IMR-90 (cell line): ENCODE data around the gene RNF34. TPM values are rescaled to one million over a fixed set of nuclear protein-coding genes. Genes with fewer than 3 reads are reported as not detected.

Experiments
- ATAC-seq: fragments of 200-7000 bp; cut with Tn5 transposase; 2 replicates; pipeline ENCODE4 v1.9.1; 2020; ENCODE audit warnings: low read depth, mild to moderate bottlenecking, moderate library complexity
- BruUV-seq: library from RNA; stranded (reverse); fragments of 400-500 nt; replicated peaks from 2 replicates; lab custom pipeline; 2021; lab: Mats Ljungman, UMichigan
- CTCF ChIA-PET: fragments of 300-600 bp; formaldehyde crosslinking; extraction: SDS; loops from one replicate; lab custom pipeline; 2021; ENCODE audit warnings: antibody characterized with exemption; lab: Yijun Ruan, JAX
- POLR2A ChIA-PET: fragments of 300-600 bp; sonication (Branson Sonifier 250); formaldehyde crosslinking; loops from one replicate; lab custom pipeline; 2022; ENCODE audit warnings: antibody characterized with exemption; ENCODE audit not compliant: unreplicated experiment; lab: Charles Lee
- DNase-seq: peaks from one replicate; pipeline ENCODE4 v3.0.0; 2013
- H2AFZ ChIP-seq: replicated peaks from 2 replicates; pipeline ENCODE3; 2013; ENCODE audit warnings: low read length, mild to moderate bottlenecking; ENCODE audit not compliant: poor library complexity
- H2AK5ac ChIP-seq: 2 replicates; pipeline ENCODE4 v1.6.1; 2013; ENCODE audit warnings: low read depth, low read length, inconsistent platforms
- H2AK9ac ChIP-seq: replicated peaks from 2 replicates; pipeline ENCODE3; 2013; ENCODE audit warnings: mild to moderate bottlenecking, low read depth, low read length, moderate library complexity; ENCODE audit not compliant: poor library complexity
- H2BK120ac ChIP-seq: 2 replicates; pipeline ENCODE4 v1.6.1; 2013; ENCODE audit warnings: low read depth, low read length, inconsistent platforms
- H2BK15ac ChIP-seq: 3 replicates; pipeline ENCODE4 v1.6.1; 2013; ENCODE audit warnings: low read depth, low read length, inconsistent platforms
- H2BK20ac ChIP-seq: 2 replicates; pipeline ENCODE4 v1.6.1; 2013; ENCODE audit warnings: low read depth, mild to moderate bottlenecking, inconsistent platforms, low read length, moderate library complexity
- H2BK5ac ChIP-seq: 2 replicates; pipeline ENCODE4 v1.6.1; 2013; ENCODE audit warnings: mild to moderate bottlenecking, low read depth, low read length, inconsistent platforms; ENCODE audit not compliant: poor library complexity, severe bottlenecking
- H3K14ac ChIP-seq: replicated peaks from 2 replicates; pipeline ENCODE4 v1.6.1; 2013; ENCODE audit warnings: low read depth, low read length, inconsistent platforms
- H3K18ac ChIP-seq: 2 replicates; pipeline ENCODE4 v1.6.1; 2013; ENCODE audit warnings: low read depth, low read length, control low read depth
- H3K23ac ChIP-seq: 2 replicates; pipeline ENCODE4 v1.6.1; 2013; ENCODE audit warnings: low read depth, low read length, inconsistent platforms
- H3K27ac ChIP-seq: 2 replicates; pipeline ENCODE4 v1.5.1; 2013; ENCODE audit warnings: mild to moderate bottlenecking, control low read depth, low read length; ENCODE audit not compliant: insufficient read depth
- H3K27me3 ChIP-seq: 2 replicates; pipeline ENCODE4 v1.6.1; 2013; ENCODE audit warnings: low read length; ENCODE audit not compliant: control insufficient read depth, insufficient read depth
- H3K36me3 ChIP-seq: 2 replicates; pipeline ENCODE4 v1.6.1; 2013; ENCODE audit warnings: low read length, mixed read lengths; ENCODE audit not compliant: control insufficient read depth, insufficient read depth
- H3K4ac ChIP-seq: 2 replicates; pipeline ENCODE4 v1.6.1; 2013; ENCODE audit warnings: low read depth, low read length, inconsistent platforms
- H3K4me1 ChIP-seq: 2 replicates; pipeline ENCODE4 v1.6.1; 2013; ENCODE audit warnings: low read length, mixed read lengths; ENCODE audit not compliant: control insufficient read depth, insufficient read depth
- H3K4me2 ChIP-seq: 2 replicates; pipeline ENCODE4 v1.6.1; 2013; ENCODE audit warnings: low read depth, mild to moderate bottlenecking, control low read depth, low read length, moderate library complexity
- H3K4me3 ChIP-seq: 2 replicates; pipeline ENCODE4 v1.5.1; 2013; ENCODE audit warnings: low read depth, mild to moderate bottlenecking, control low read depth, low read length, moderate library complexity; ENCODE audit not compliant: insufficient read depth
- H3K56ac ChIP-seq: 2 replicates; pipeline ENCODE4 v1.6.1; 2013; ENCODE audit warnings: low read length, inconsistent platforms; ENCODE audit not compliant: insufficient read depth; ENCODE audit errors: extremely low read depth
- H3K79me1 ChIP-seq, 2 experiments: 2 replicates each; pipeline ENCODE4 v1.6.1; 2013; ENCODE audit warnings: low read length in 2 of 2, inconsistent platforms in 1 of 2, low read depth in 1 of 2
- H3K9ac ChIP-seq: 2 replicates; pipeline ENCODE4 v1.6.1; 2013; ENCODE audit warnings: low read depth, low read length, control low read depth
- H3K9me1 ChIP-seq: 2 replicates; pipeline ENCODE4 v1.6.1; 2013; ENCODE audit warnings: low read length, inconsistent platforms; ENCODE audit not compliant: insufficient read depth
- H3K9me3 ChIP-seq: 2 replicates; pipeline ENCODE4 v1.6.1; 2013; ENCODE audit warnings: low read length; ENCODE audit not compliant: control insufficient read depth, insufficient read depth
- H4K20me1 ChIP-seq: 2 replicates; pipeline ENCODE4 v1.6.1; 2013; ENCODE audit warnings: low read length, inconsistent platforms; ENCODE audit not compliant: insufficient read depth
- H4K5ac ChIP-seq: 2 replicates; pipeline ENCODE4 v1.6.1; 2013; ENCODE audit warnings: mild to moderate bottlenecking, low read depth, low read length, control low read depth
- H4K8ac ChIP-seq, 2 experiments: 2 replicates each; pipeline ENCODE4 v1.6.1; 2013; ENCODE audit warnings: low read depth in 2 of 2, low read length in 2 of 2, control low read depth in 1 of 2, inconsistent platforms in 1 of 2
- H4K91ac ChIP-seq: 2 replicates; pipeline ENCODE4 v1.6.1; 2013; ENCODE audit warnings: low read depth, low read length, inconsistent platforms; ENCODE audit not compliant: insufficient read depth
- CEBPB ChIP-seq: IDR thresholded peaks from 2 replicates; pipeline ENCODE4 v1.6.1; 2012; ENCODE audit warnings: low read depth, low read length, improper control_type of control experiment
- RFX5 ChIP-seq: IDR thresholded peaks from 2 replicates; pipeline ENCODE4 v1.8.0; 2012; ENCODE audit warnings: low read depth, mild to moderate bottlenecking, low read length, moderate library complexity
- WGBS, 2 experiments: methylation state at CpG; one replicate each; pipeline versions ENCODE4 v1.1.5 to v1.1.7; 2013; ENCODE audit warnings: missing lambda C conversion rate in 2 of 2; ENCODE audit not compliant: insufficient read length in 1 of 2; ENCODE audit errors: extremely low coverage in 2 of 2; 5-methylcytosine and 5-hydroxymethylcytosine counted together
- dilution Hi-C: fragments of 300-500 bp; cut with HindIII; formaldehyde crosslinking; loops from one replicate; pipeline ENCODE4 v1.14.3; 2018; ENCODE audit warnings: low sequenced_read_pairs; ENCODE audit not compliant: unreplicated experiment
- in situ Hi-C: fragments of 300-500 bp; cut with MboI; formaldehyde crosslinking; loops from 3 replicates; pipeline ENCODE4 v1.14.3; 2019; ENCODE audit warnings: low sequenced_read_pairs, inconsistent platforms, mixed read lengths
- intact Hi-C: fragments of 100-400 bp; cut with micrococcal nuclease; formaldehyde crosslinking; loops from 2 replicates; pipeline ENCODE4 v1.10.0; 2022
- polyA plus RNA-seq, 3 experiments: library from polyadenylated mRNA; depleted of rRNA; stranded (reverse); fragments of >200 nt; gene quantifications; 2 replicates each; pipeline ENCODE4 v1.2.3, GENCODE V29; 2012; ENCODE audit warnings: low replicate concordance in 1 of 3
- total RNA-seq: library from RNA; depleted of rRNA; stranded (reverse); fragments of >200 nt; gene quantifications from 2 replicates; pipeline ENCODE4 v1.2.3, GENCODE V29; 2012

Gene RNF34
- total and polyA plus RNA-seq, 2 of the 4 experiments (the other 2 are of a cell fraction), result 33.2 to 69.5 TPM

- Histone ChIP-seq H3K27me3 (no peaks in the 10 kb centered on the region), H3K14ac (no peak overlapping the region), H2AFZ (no peak overlapping the region), H3K4me3 (no peak overlapping the region), H4K20me1 (no peaks in the 10 kb centered on the region), H3K4me2 (no peak overlapping the region), H3K4ac (no peak overlapping the region), H3K9ac (no peak overlapping the region), H3K9me1 (peaks cover 6% of the 10 kb centered on the region; the same call in 1 of the 2 replicates), H4K91ac (no peak overlapping the region), H2BK120ac (no peak overlapping the region), H3K9me3 (no peaks in the 10 kb centered on the region), H2BK5ac (no peak overlapping the region), H4K8ac (no peak overlapping the region), H2BK20ac (no peak overlapping the region), H4K5ac (no peak overlapping the region), H2AK9ac (no peak overlapping the region), H2AK5ac (no peak overlapping the region), H3K27ac (no peak overlapping the region), H3K18ac (no peak overlapping the region), H3K4me1 (peaks cover 5% of the 10 kb centered on the region), H3K79me1 (no peaks in the 10 kb centered on the region), H3K36me3 (no peaks in the 10 kb centered on the region), H3K56ac (no peak overlapping the region), H2BK15ac (no peak overlapping the region), H3K23ac (no peak overlapping the region)
- ChIA-PET POLR2A (no interaction called here), CTCF (no interaction called here)
- ATAC-seq, result no peak
- in situ Hi-C loops, result loop anchor here (5.0 kb wide), 1 partner anchor 40 kb away; the partner anchor contains the start of gene ANAPC5
- 83% methylated on average over 1 of the region's 3 CpGs; no CpG with 5 or more reads in 1 of the 2 experiments for WGBS, 2 experiments
- no peak for TF ChIP-seq CEBPB
- TF ChIP-seq RFX5, result no peak
- no peak for DNase-seq
- intact Hi-C loops, result no loop called here
- BruUV-seq, result no TSS peak
- dilution Hi-C loops, result no loop called here
Measured at GRCh38 chr12:121392325-121392716, 7.6 kb upstream of the RNF34 start.
